Neuronal stem cell (in vitro differentiated cells): ENCODE results near the gene CLCN2.

Source experiments
- DNase-seq: peaks from one replicate; pipeline ENCODE4 v3.0.0-alpha.2; 2013; ENCODE audit warnings: low spot score
- H2AFZ ChIP-seq: one replicate; pipeline ENCODE4 v1.6.1; 2013; ENCODE audit warnings: mild to moderate bottlenecking, low read length, inconsistent platforms
- H2AK5ac ChIP-seq: 2 replicates; pipeline ENCODE4 v1.6.1; 2013; ENCODE audit warnings: low read depth, mild to moderate bottlenecking, inconsistent platforms, low read length, moderate library complexity, mixed read lengths
- H2BK120ac ChIP-seq: 2 replicates; pipeline ENCODE4 v1.6.1; 2013; ENCODE audit warnings: low read depth, mild to moderate bottlenecking, inconsistent platforms, low read length, moderate library complexity, mixed read lengths
- H2BK12ac ChIP-seq: one replicate; pipeline ENCODE4 v1.6.1; 2013; ENCODE audit warnings: low read length, inconsistent platforms
- H2BK15ac ChIP-seq: 2 replicates; pipeline ENCODE4 v1.6.1; 2013; ENCODE audit warnings: mild to moderate bottlenecking, low read length, inconsistent platforms, mixed read lengths
- H2BK5ac ChIP-seq: one replicate; pipeline ENCODE4 v1.6.1; 2013; ENCODE audit warnings: inconsistent platforms, mild to moderate bottlenecking, low read length, moderate library complexity
- H3K14ac ChIP-seq: one replicate; pipeline ENCODE4 v1.6.1; 2013; ENCODE audit warnings: low read length, inconsistent platforms
- H3K18ac ChIP-seq: 2 replicates; pipeline ENCODE4 v1.6.1; 2013; ENCODE audit warnings: low read length, inconsistent platforms
- H3K23ac ChIP-seq: 2 replicates; pipeline ENCODE4 v1.6.1; 2013; ENCODE audit warnings: low read depth, mild to moderate bottlenecking, mixed read lengths, low read length, inconsistent platforms; ENCODE audit not compliant: poor library complexity
- H3K27ac ChIP-seq: replicated peaks from 3 replicates; pipeline ENCODE4 v1.5.1; 2013; ENCODE audit warnings: low read length, inconsistent platforms
- H3K27me3 ChIP-seq, 3 experiments: 2 replicates each; pipeline ENCODE4 v1.6.1; 2013; ENCODE audit warnings: low read length in 3 of 3, mild to moderate bottlenecking in 2 of 3, inconsistent platforms in 1 of 3, low read depth in 1 of 3, mixed read lengths in 1 of 3, moderate library complexity in 1 of 3; ENCODE audit not compliant: control insufficient read depth in 3 of 3, insufficient read depth in 3 of 3
- H3K36me3 ChIP-seq, 2 donors: replicated peaks in 1 of 2; 2 replicates each; pipeline ENCODE4 v1.6.1; 2013; ENCODE audit warnings: low read length in 2 of 2; ENCODE audit not compliant: control insufficient read depth in 2 of 2, insufficient read depth in 2 of 2
- H3K4ac ChIP-seq: 2 replicates; pipeline ENCODE4 v1.6.1; 2013; ENCODE audit warnings: inconsistent platforms, mild to moderate bottlenecking, low read length, moderate library complexity
- H3K4me1 ChIP-seq, 2 donors: 1 replicate in 1 of 2; 2 replicates in 1 of 2; pipeline ENCODE4 v1.6.1; 2013; ENCODE audit warnings: low read length in 2 of 2, low read depth in 1 of 2; ENCODE audit not compliant: control insufficient read depth in 2 of 2, insufficient read depth in 1 of 2
- H3K4me2 ChIP-seq: one replicate; pipeline ENCODE4 v1.6.1; 2013; ENCODE audit warnings: mild to moderate bottlenecking, low read length, inconsistent platforms; ENCODE audit not compliant: insufficient read depth, poor library complexity, severe bottlenecking
- H3K4me3 ChIP-seq, 2 donors: 2 replicates each; pipeline ENCODE4 v1.5.1; 2013; ENCODE audit warnings: low read length in 2 of 2, mild to moderate bottlenecking in 2 of 2, inconsistent platforms in 1 of 2, moderate library complexity in 1 of 2
- H3K79me1 ChIP-seq: one replicate; pipeline ENCODE4 v1.6.1; 2013; ENCODE audit warnings: low read depth, mild to moderate bottlenecking, inconsistent platforms, low read length, moderate library complexity
- H3K9ac ChIP-seq: one replicate; pipeline ENCODE4 v1.6.1; 2013; ENCODE audit warnings: mild to moderate bottlenecking, low read depth, low read length, inconsistent platforms; ENCODE audit not compliant: poor library complexity
- H3K9me3 ChIP-seq, 2 donors: replicated peaks in 1 of 2; 2 replicates each; pipeline versions ENCODE3 to v1.6.1; 2013; ENCODE audit warnings: low read length in 2 of 2, mild to moderate bottlenecking in 2 of 2, inconsistent platforms in 1 of 2, low read depth in 1 of 2, mixed read lengths in 1 of 2, moderate library complexity in 1 of 2; ENCODE audit not compliant: control insufficient read depth in 2 of 2, insufficient read depth in 1 of 2
- H4K8ac ChIP-seq: one replicate; pipeline ENCODE4 v1.6.1; 2013; ENCODE audit warnings: low read depth, mild to moderate bottlenecking, inconsistent platforms, low read length, moderate library complexity
- H4K91ac ChIP-seq: one replicate; pipeline ENCODE4 v1.6.1; 2013; ENCODE audit warnings: low read length, low read depth, mild to moderate bottlenecking, inconsistent platforms; ENCODE audit not compliant: poor library complexity
- WGBS, 2 donors: extraction: QIAGEN DNeasy Blood & Tissue Kit; methylation state at CpG; one replicate each; pipeline ENCODE4 v1.1.7; 2013; ENCODE audit warnings: missing lambda C conversion rate in 2 of 2, mixed read lengths in 1 of 2; ENCODE audit not compliant: insufficient read length in 2 of 2, insufficient replicate concordance in 1 of 2; ENCODE audit errors: extremely low coverage in 2 of 2; 5-methylcytosine and 5-hydroxymethylcytosine counted together

The CLCN2 gene

GRCh38 chr3:184317201-184317600 lies 44.2 kb downstream of the CLCN2 start:
- Histone ChIP-seq H3K23ac (no peak overlapping the region), H3K79me1 (peaks cover 7% of the 10 kb centered on the region), H3K36me3 (peaks cover 36 to 69% of the 10 kb centered on the region in 2 donors), H2BK120ac (no peak overlapping the region), H3K18ac (no peak overlapping the region), H3K14ac (no peak overlapping the region), H3K4me2 (no peak overlapping the region), H3K27me3 (no peaks in the 10 kb centered on the region), H4K91ac (no peak overlapping the region), H3K27ac (no peak overlapping the region), H2AK5ac (no peak overlapping the region), H3K4me1 (peaks cover 7 to 15% of the 10 kb centered on the region in 2 donors), H2AFZ (no peak overlapping the region), H3K9ac (no peak overlapping the region), H3K4me3 (no peak overlapping the region), H3K9me3 (no peaks in the 10 kb centered on the region), H2BK15ac (no peak overlapping the region), H2BK5ac (no peak overlapping the region), H2BK12ac (no peak overlapping the region), H3K4ac (no peak overlapping the region), H4K8ac (no peak overlapping the region)
- no peak for DNase-seq
- WGBS, 2 donors = no CpG with 5 or more reads among the region's 5 CpGs

GRCh38 chr3:184316792-184317191 lies 44.6 kb downstream of the CLCN2 start:
- Histone ChIP-seq H3K4me2 (no peak overlapping the region), H3K23ac (no peak overlapping the region), H3K36me3 (peaks cover 33 to 65% of the 10 kb centered on the region in 2 donors), H3K18ac (no peak overlapping the region), H3K14ac (no peak overlapping the region), H3K27ac (no peak overlapping the region), H4K91ac (no peak overlapping the region), H3K4ac (no peak overlapping the region), H2BK120ac (no peak overlapping the region), H3K79me1 (peaks cover 7% of the 10 kb centered on the region), H3K4me1 (peaks cover 7 to 15% of the 10 kb centered on the region in 2 donors), H3K4me3 (peak overlapping the region in 1 of 2 donors; percentile 78), H4K8ac (no peak overlapping the region), H2BK12ac (no peak overlapping the region), H3K27me3 (no peaks in the 10 kb centered on the region), H2AFZ (no peak overlapping the region), H2BK15ac (no peak overlapping the region), H2AK5ac (no peak overlapping the region), H2BK5ac (no peak overlapping the region), H3K9me3 (no peaks in the 10 kb centered on the region), H3K9ac (no peak overlapping the region)
- no peak for DNase-seq
- no CpG with 5 or more reads among the region's 7 CpGs for WGBS, 2 donors

GRCh38 chr3:184315871-184316661 lies 45.3 kb downstream of the CLCN2 start:
- Histone ChIP-seq H2BK5ac (no peak overlapping the region), H3K4me2 (peak overlapping the region; percentile 91), H3K9ac (no peak overlapping the region), H3K9me3 (no peaks in the 10 kb centered on the region), H4K91ac (no peak overlapping the region), H3K4me3 (peak overlapping the region; percentile 59 to 78), H3K18ac (no peak overlapping the region), H3K4ac (no peak overlapping the region), H3K27me3 (no peaks in the 10 kb centered on the region), H2BK15ac (no peak overlapping the region), H3K36me3 (peaks cover 26 to 58% of the 10 kb centered on the region in 2 donors), H3K27ac (no peak overlapping the region), H2BK12ac (no peak overlapping the region), H3K23ac (no peak overlapping the region), H3K14ac (no peak overlapping the region), H3K4me1 (peaks cover 7 to 15% of the 10 kb centered on the region in 2 donors), H2AK5ac (no peak overlapping the region), H3K79me1 (peaks cover 7% of the 10 kb centered on the region), H4K8ac (no peak overlapping the region), H2AFZ (no peak overlapping the region), H2BK120ac (no peak overlapping the region)
- DNase-seq = no peak
- WGBS, 2 donors = no CpG with 5 or more reads among the region's 16 CpGs

- H4K91ac ChIP-seq = no peak overlapping the region
- H2BK5ac ChIP-seq = peak overlapping the region; percentile 66
- no peaks in the 10 kb centered on the region for H3K9me3 ChIP-seq
- H3K4ac ChIP-seq = no peak overlapping the region
- H3K4me3 ChIP-seq = peak overlapping the region; percentile 78 to 98
- peak overlapping the region; percentile 22 for H3K27ac ChIP-seq
- no peak overlapping the region for H2BK120ac ChIP-seq
- no peak overlapping the region for H3K14ac ChIP-seq
- no CpG with 5 or more reads among the region's 6 CpGs for WGBS, 2 donors
- H3K23ac ChIP-seq = peak overlapping the region; percentile 89
- peaks cover 7% of the 10 kb centered on the region for H3K79me1 ChIP-seq
- no peak overlapping the region for H2AK5ac ChIP-seq
- H3K27me3 ChIP-seq = no peaks in the 10 kb centered on the region
- no peak overlapping the region for H2BK15ac ChIP-seq
- no peak overlapping the region for H2AFZ ChIP-seq
- H4K8ac ChIP-seq = no peak overlapping the region
- peak overlapping the region; percentile 90 for H3K18ac ChIP-seq
- peaks cover 20 to 52% of the 10 kb centered on the region in 2 donors for H3K36me3 ChIP-seq
- H3K4me1 ChIP-seq = peaks cover 7 to 15% of the 10 kb centered on the region in 2 donors
- H3K4me2 ChIP-seq = peak overlapping the region; percentile 91
- no peak for DNase-seq
- H2BK12ac ChIP-seq = no peak overlapping the region
- peak overlapping the region; percentile 92 for H3K9ac ChIP-seq
Measured at GRCh38 chr3:184315543-184315867, 45.9 kb downstream of the CLCN2 start.
